Cardiac muscle cell (in vitro differentiated cells and primary cell): ENCODE data around the gene CTRB1. TPM values are rescaled to one million over a fixed set of nuclear protein-coding genes. Genes with fewer than 3 reads are reported as not detected.

ENCODE experiments used
- DNase-seq, 2 donors: peaks; one replicate each; pipeline versions ENCODE4 v3.0.0 to v3.0.0-alpha.2; 2010 to 2017; ENCODE audit warnings: low read depth in 1 of 2, low spot score in 1 of 2
- H3K27ac ChIP-seq: fragments of 200-600 bp; sonication (generic); 2 replicates; pipeline ENCODE4 v1.5.1; 2016
- H3K27me3 ChIP-seq: fragments of 200-600 bp; sonication (generic); 2 replicates; pipeline ENCODE4 v1.6.0; 2016; ENCODE audit warnings: control low read depth
- H3K36me3 ChIP-seq: fragments of 200-600 bp; sonication (generic); 2 replicates; pipeline ENCODE4 v1.5.1; 2016; ENCODE audit warnings: control low read depth
- H3K4me1 ChIP-seq: fragments of 200-600 bp; sonication (generic); 2 replicates; pipeline ENCODE4 v1.8.1; 2017; ENCODE audit warnings: low read depth, mild to moderate bottlenecking, mixed run types
- H3K4me3 ChIP-seq: fragments of 200-600 bp; sonication (generic); 2 replicates; pipeline ENCODE4 v1.5.1; 2016; ENCODE audit warnings: mild to moderate bottlenecking
- H3K9me3 ChIP-seq: fragments of 200-600 bp; sonication (generic); 2 replicates; pipeline ENCODE4 v1.5.1; 2017; ENCODE audit warnings: low read depth, mild to moderate bottlenecking, control low read depth
- polyA plus RNA-seq: library from polyadenylated mRNA; unstranded; fragments of >200 nt; fragmentation: Nextera tagmentation; extraction: Ambion mirVana; gene quantifications from 2 replicates; pipeline ENCODE4 v1.2.1, GENCODE V29; 2016
- total RNA-seq: library from RNA; depleted of rRNA; stranded (reverse); fragments of >200 nt; gene quantifications from 2 replicates; pipeline ENCODE4 v1.2.3, GENCODE V29; 2016
- TF ChIP-seq, protein P1 (sequence below): IDR thresholded peaks from 2 replicates; pipeline ENCODE4 v1.5.1; 2012; ENCODE audit warnings: low read depth, mild to moderate bottlenecking, low read length

Gene CTRB1
- total and polyA plus RNA-seq, 2 experiments from 2014 or later = 1.1 TPM; not detected in 1

DNA sequence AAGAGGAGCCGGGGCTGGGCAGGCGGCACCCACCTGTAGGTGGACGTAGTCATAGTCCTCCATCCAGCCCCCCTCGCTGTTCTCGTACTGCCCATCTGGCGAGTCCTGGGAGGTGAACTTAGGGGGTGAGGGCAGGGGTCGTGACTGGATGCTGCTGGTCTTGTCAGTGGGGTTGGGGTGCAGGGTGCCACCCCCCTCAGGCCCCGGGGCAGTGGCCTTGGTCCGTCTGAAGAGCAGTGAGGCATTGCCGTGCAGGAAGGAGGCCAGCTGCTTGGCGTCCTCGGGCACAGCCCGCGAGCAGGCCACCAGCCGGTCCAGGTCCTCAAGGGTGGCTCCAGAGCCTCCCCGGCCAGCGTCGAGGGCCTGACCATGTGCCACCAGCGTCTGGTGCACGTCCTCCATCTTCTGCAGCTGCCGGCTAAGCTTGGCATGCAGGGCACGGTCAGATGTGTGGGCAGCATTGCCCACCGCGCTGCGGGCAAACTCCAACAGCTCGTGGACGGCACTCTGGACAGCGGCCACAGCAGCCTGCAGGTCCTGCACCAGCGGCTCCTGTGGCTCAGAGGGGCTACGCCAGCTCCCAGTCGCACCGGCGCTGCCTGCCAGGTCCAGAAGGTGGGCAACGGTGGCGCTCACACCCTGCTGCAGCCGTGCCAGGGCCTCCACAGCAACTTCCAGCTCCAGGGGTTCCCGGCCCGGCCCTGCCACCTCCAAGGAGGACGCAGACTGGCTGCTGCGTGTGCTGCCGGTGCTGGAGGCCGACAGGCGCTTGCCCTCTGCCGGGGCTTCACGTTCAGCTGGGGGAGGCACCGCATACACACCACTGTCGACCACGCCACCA is 16.3 kb downstream of the CTRB1 start:
- no peak for DNase-seq
- no peaks in the 10 kb centered on the region for H3K27me3 ChIP-seq
- TF ChIP-seq, protein P1, sequence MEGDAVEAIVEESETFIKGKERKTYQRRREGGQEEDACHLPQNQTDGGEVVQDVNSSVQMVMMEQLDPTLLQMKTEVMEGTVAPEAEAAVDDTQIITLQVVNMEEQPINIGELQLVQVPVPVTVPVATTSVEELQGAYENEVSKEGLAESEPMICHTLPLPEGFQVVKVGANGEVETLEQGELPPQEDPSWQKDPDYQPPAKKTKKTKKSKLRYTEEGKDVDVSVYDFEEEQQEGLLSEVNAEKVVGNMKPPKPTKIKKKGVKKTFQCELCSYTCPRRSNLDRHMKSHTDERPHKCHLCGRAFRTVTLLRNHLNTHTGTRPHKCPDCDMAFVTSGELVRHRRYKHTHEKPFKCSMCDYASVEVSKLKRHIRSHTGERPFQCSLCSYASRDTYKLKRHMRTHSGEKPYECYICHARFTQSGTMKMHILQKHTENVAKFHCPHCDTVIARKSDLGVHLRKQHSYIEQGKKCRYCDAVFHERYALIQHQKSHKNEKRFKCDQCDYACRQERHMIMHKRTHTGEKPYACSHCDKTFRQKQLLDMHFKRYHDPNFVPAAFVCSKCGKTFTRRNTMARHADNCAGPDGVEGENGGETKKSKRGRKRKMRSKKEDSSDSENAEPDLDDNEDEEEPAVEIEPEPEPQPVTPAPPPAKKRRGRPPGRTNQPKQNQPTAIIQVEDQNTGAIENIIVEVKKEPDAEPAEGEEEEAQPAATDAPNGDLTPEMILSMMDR = no peak
- H3K27ac ChIP-seq = peak overlapping the region; percentile 81
- peaks cover 20% of the 10 kb centered on the region for H3K4me1 ChIP-seq
- no peaks in the 10 kb centered on the region for H3K9me3 ChIP-seq
- H3K4me3 ChIP-seq = no peak overlapping the region
- H3K36me3 ChIP-seq = peaks cover 22% of the 10 kb centered on the region

DNA sequence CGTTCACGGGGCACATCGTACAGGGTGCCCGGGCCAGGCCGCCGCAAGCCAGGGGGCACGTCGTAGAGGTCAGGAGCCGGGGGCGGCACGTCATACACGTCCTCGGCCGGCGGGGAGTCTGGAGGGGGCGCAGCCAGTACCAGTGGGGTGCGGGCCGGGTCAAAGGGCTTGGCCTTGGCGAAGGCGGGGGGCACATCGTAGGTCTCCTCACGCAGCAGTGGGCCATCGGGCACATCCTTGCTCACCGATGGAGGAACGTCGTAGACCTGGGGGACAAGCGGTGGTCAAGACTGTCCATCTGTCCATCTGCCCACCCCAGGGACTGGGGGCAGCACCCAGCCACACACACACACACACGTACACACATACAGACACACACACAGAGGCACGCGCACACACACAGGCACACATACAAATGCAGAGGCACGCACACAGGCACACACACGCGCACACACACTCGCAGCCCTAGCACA is 17.0 kb downstream of the CTRB1 start:
- Histone ChIP-seq H3K4me3 (no peak overlapping the region), H3K9me3 (no peaks in the 10 kb centered on the region), H3K27ac (peak overlapping the region; percentile 95), H3K36me3 (peaks cover 22% of the 10 kb centered on the region), H3K4me1 (peaks cover 20% of the 10 kb centered on the region), H3K27me3 (no peaks in the 10 kb centered on the region)
- TF ChIP-seq, protein P1 = no peak
- no peak for DNase-seq

DNA sequence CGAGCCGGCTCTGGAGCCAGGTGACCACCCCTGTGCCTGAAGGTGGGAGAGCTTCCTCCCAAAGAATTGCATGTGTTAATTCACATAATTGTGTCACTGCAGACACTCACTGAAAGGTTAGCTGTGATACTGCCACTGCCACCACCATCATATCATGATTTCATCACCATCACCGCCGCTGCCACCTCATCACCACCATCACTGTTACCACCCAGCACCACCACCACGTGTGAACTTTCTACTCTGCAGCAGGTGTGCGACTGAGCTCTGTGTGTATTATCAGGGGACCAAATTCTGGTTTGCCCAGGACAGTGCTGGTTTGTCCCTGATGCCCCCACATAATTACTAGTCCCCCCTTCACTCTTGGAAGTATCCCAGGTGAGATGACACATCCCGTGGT is 17.4 kb downstream of the CTRB1 start:
- H3K36me3 ChIP-seq = peaks cover 26% of the 10 kb centered on the region
- DNase-seq = no peak
- no peaks in the 10 kb centered on the region for H3K9me3 ChIP-seq
- peaks cover 20% of the 10 kb centered on the region for H3K4me1 ChIP-seq
- no peak overlapping the region for H3K4me3 ChIP-seq
- TF ChIP-seq, protein P1 = no peak
- peak overlapping the region; percentile 95 for H3K27ac ChIP-seq
- H3K27me3 ChIP-seq = no peaks in the 10 kb centered on the region

DNA sequence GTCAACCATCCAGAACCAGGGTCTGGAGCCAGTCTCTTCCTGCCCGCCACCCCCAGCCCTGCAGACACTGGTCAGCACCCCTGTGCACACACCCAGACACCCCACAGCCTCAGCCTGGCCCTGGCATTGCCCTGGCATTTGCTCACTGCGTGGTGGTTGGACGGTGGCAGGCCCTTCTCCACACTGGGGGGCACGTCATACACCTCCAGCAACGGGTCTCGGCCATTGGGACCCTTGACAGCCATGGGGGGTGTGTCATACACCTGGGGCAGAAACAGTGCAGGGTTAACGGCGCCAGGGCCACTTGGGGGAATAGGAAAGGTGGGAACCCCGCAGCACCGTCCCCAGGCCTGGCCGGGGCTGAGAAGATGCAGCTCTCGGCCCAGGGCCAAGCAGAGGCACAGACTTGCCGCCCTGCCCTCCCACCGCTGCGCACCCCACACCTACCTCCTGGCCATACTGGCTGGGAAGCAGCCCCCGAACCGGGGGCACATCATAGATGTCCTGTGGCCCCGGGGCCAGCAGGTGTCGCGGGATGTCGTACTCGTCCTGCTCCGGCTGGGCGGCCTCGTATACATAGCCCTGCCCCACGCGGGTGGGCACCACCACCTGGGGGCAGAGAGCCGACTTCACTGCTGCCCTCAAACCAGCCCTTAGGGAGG is 18.1 kb downstream of the CTRB1 start:
- Histone ChIP-seq H3K4me3 (no peak overlapping the region), H3K36me3 (peaks cover 27% of the 10 kb centered on the region), H3K4me1 (peaks cover 20% of the 10 kb centered on the region), H3K27ac (peak overlapping the region; percentile 95), H3K9me3 (no peaks in the 10 kb centered on the region), H3K27me3 (no peaks in the 10 kb centered on the region)
- TF ChIP-seq, protein P1 = no peak
- DNase-seq = no peak

DNA sequence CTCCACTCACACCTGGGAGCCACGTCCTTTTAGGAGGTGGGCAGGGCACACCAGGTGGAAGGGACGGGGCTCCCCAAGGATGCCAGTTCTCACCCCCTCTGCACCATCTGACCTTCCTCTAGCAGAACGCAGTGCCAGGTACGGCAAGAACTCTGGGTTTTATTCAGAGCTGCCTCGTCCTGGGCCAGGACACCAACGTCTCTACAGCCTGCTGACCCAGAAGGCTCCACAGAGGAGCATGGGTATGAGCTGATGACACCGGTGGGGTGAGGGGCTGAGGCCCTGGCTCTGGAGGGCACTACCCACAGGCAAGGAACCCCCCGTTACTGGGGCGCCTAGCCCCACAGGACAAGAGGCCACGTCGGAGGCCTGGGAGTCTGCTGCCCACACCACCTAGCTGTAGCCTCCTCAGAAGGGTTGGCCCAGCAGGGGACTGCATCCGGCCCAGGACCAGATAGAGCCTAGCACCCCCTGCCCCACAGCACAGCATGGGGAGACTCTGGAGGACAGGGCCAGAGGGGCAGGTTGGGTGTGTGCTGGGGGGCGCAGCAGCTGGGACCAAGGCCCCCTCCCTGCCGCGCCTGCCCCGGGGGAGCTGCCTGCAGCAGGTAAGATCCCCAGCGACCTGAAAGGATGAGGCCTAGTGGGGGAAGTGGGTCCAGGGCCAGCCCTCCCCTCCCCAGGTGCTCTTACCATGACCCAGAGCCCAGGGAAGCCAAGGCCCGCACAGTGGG is 18.8 kb downstream of the CTRB1 start:
- H3K4me3 ChIP-seq = no peak overlapping the region
- peak overlapping the region; percentile 95 for H3K27ac ChIP-seq
- DNase-seq = no peak
- no peaks in the 10 kb centered on the region for H3K27me3 ChIP-seq
- TF ChIP-seq, protein P1 = no peak
- peaks cover 20% of the 10 kb centered on the region for H3K4me1 ChIP-seq
- H3K36me3 ChIP-seq = peaks cover 32% of the 10 kb centered on the region
- H3K9me3 ChIP-seq = no peaks in the 10 kb centered on the region
